H7 (cell line): ENCODE measurements around the gene OMG. TPM values are rescaled to one million over a fixed set of nuclear protein-coding genes. Genes with fewer than 3 reads are reported as not detected.
"Not testable (repeated sequence)": the region's sequence is repeated elsewhere in the genome, so short reads cannot be mapped to it uniquely, and the experiment has no call there.

ENCODE experiments used
- DNase-seq: peaks from one replicate; pipeline ENCODE4 v3.0.0; 2012
- H3K27me3 ChIP-seq: 2 replicates; pipeline ENCODE4 v1.6.0; 2011; ENCODE audit warnings: mild to moderate bottlenecking, low read length; ENCODE audit not compliant: control insufficient read depth, insufficient read depth
- H3K36me3 ChIP-seq: replicated peaks from 2 replicates; pipeline ENCODE4 v1.5.1; 2011; ENCODE audit warnings: low read length; ENCODE audit not compliant: control insufficient read depth, insufficient read depth
- H3K4me3 ChIP-seq: 2 replicates; pipeline ENCODE4 v1.5.1; 2011; ENCODE audit warnings: low read depth, mild to moderate bottlenecking, control low read depth, low read length, moderate library complexity; ENCODE audit not compliant: insufficient read depth
- total RNA-seq: library from RNA; depleted of rRNA; stranded (reverse); fragments of >200 nt; shearing (Covaris generic); gene quantifications from 2 replicates; pipeline ENCODE4 v1.2.3, GENCODE V29; 2014; rRNA removed

Gene OMG
- not detected in 2 replicates for total RNA-seq

DNA sequence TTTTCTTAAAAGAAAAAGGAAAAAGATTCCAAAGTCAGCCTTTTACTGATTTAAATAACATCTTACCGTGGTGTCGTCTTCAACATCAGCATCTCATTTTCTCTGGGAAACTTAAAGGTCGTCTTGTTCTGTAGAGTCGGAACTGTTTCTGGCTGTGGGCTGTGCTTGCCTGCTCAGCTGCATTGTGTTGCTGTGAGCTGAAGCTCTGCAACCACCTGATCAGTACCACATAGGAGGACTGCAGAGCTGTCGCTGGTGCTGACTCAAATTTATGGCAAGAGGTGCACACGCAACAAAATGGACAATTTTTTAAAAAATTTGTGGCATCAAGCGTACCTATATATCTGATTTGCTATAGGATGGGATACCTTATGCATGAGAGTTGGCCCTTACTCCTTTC, at the start of gene OMG:
Gene OMG (minus strand): TSS at position 150 of the 400 bp plus-strand sequence. CDS start 908 bp downstream, outside the sequence.
- no peaks in the 10 kb centered on the region for H3K27me3 ChIP-seq
- no peak within 1 kb of the TSS for H3K4me3 ChIP-seq
- DNase-seq, result no peak
- H3K36me3 ChIP-seq, result no peaks in the 10 kb centered on the region

DNA sequence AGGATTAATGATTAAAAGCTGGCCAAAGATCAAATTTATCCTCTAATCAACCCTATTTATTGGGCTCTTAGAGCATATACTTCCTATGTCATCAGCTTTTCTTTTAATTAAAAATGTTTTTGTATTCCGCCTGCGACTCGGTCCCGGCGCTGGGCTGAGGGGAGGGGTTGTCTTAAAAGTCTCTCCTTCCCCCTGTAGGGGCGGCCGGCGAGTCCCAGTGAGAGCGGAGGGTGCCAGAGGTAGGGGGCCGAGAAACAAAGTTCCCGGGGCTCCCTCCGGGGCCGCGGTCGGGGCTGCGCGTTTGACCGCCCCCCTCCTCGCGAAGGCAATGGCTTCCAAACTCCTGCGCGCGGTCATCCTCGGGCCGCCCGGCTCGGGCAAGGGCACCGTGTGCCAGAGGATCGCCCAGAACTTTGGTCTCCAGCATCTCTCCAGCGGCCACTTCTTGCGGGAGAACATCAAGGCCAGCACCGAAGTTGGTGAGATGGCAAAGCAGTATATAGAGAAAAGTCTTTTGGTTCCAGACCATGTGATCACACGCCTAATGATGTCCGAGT, 48.2 kb upstream of the OMG start:
- not testable (repeated sequence) for H3K27me3 ChIP-seq, DNase-seq, H3K4me3 ChIP-seq, H3K36me3 ChIP-seq

GRCh38 chr17:31339906-31340661, 43.0 kb upstream of the OMG start:
- DNase-seq, result no peak
- Histone ChIP-seq H3K36me3 (peaks cover 1% of the 10 kb centered on the region; the same call in 1 of the 2 replicates), H3K4me3 (no peak overlapping the region), H3K27me3 (no peaks in the 10 kb centered on the region)

- DNase-seq, result no peak
- H3K36me3 ChIP-seq, result peaks cover 3% of the 10 kb centered on the region; the same call in 1 of the 2 replicates
- H3K4me3 ChIP-seq, result no peak overlapping the region
- H3K27me3 ChIP-seq, result no peaks in the 10 kb centered on the region
Measured at GRCh38 chr17:31329221-31329620, 32.2 kb upstream of the OMG start.

DNA sequence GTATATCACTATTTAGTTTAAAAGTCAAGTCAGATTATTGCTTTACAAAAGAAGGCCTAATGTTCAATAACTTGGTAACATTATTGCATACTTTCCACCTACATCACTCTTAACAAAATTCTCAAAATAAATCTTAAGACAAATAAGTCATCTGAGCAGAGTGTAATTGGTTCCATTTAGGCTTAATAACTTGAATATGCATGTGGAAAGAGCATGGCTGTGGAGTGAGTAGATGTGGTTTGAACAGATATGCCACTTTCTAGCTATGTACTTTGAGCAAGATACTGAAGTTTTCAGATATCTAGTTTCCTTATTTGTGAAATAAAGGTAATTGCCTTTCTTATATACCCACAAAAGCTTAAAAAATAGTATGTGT, 31.1 kb upstream of the OMG start:
- no peak overlapping the region for H3K4me3 ChIP-seq

DNA sequence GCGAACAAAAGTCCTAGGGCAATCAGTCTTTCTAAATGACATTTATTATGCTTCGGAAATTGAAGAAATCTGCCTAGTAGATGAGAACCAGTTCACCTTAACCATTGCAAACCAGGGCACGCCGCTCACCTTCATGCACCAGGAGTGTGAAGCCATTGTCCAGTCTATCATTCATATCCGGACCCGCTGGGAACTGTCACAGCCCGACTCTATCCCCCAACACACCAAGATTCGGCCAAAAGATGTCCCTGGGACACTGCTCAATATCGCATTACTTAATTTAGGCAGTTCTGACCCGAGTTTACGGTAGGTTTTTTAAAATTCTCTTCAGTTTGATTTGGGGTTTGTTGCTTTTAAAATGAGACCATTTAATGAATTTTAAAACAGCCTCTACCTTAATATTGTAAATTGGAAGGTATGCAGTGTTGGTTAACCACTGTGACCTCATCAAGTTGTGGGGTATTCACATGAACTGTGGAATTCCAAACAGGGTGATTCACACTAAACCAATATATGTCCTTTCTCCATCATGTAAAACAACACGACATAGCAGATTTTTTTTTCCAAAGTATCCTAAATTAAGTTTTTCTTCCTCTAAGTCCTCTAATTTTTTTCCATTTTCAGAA, 30.6 kb upstream of the OMG start:
- no peaks in the 10 kb centered on the region for H3K27me3 ChIP-seq
- H3K36me3 ChIP-seq, result peaks cover 3% of the 10 kb centered on the region; the same call in 1 of the 2 replicates
- no peak overlapping the region for H3K4me3 ChIP-seq
- DNase-seq, result no peak

More for the DNA sequence above, 31.1 kb upstream of the OMG start:
- DNase-seq, result no peak
- Histone ChIP-seq H3K36me3 (peaks cover 3% of the 10 kb centered on the region; the same call in 1 of the 2 replicates), H3K27me3 (no peaks in the 10 kb centered on the region)

DNA sequence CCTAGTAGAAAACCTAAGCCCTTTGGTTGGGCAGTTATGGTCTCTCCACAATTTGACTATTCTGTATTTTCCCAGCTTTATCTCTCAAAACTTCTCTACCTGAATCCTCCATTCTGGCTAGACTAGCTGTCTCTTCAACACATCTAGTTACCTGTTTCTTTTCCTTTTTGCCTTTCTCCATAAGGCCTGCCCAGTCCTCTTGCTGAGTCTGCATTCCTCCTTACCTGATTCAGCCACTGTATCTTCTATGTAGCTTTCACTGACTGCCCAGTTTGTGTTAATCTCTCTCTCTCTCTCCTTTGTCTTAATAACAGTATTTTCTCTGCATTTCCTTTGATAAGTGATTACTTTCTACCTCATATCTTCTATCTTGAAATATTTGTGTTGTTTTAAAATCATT, 26.5 kb upstream of the OMG start:
- H3K36me3 ChIP-seq, result peaks cover 1% of the 10 kb centered on the region; the same call in 1 of the 2 replicates
- H3K27me3 ChIP-seq, result no peaks in the 10 kb centered on the region
- H3K4me3 ChIP-seq, result no peak overlapping the region
- no peak for DNase-seq

- H3K36me3 ChIP-seq, result no peaks in the 10 kb centered on the region
- no peak overlapping the region for H3K4me3 ChIP-seq
- no peak for DNase-seq
- H3K27me3 ChIP-seq, result no peaks in the 10 kb centered on the region
Measured at GRCh38 chr17:31321966-31322365, 24.9 kb upstream of the OMG start.

GRCh38 chr17:31321481-31321880, 24.4 kb upstream of the OMG start, which contains the start of gene EVI2A:
EVI2A (minus strand) TSS chr17:31321622; CDS start chr17:31319013, 2,609 bp downstream.
- no peaks in the 10 kb centered on the region for H3K27me3 ChIP-seq
- no peak within 1 kb of the TSS for H3K4me3 ChIP-seq
- no peaks in the 10 kb centered on the region for H3K36me3 ChIP-seq
- no peak for DNase-seq

- H3K4me3 ChIP-seq, result no peak overlapping the region
- no peaks in the 10 kb centered on the region for H3K27me3 ChIP-seq
- no peak for DNase-seq
- H3K36me3 ChIP-seq, result no peaks in the 10 kb centered on the region
Measured at GRCh38 chr17:31320791-31321190, 23.8 kb upstream of the OMG start.

DNA sequence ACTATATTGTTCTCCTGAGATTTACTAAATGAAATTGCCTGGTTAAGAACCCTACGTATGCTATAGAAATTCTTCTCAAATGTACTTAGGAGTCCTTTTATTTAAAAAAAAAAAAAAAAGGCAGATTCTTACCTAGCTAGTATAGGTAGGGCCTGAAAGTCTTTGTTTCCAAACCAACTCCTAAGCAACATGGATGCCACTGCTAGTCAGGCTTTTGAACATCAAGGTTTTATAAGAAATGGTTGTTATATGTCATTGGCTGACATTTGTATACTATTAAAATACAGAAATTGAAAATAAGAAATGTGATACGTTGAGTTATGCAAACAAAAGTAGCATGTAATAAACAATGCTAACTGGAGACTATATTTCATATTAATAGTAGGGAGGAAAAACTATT, 23.2 kb upstream of the OMG start:
- H3K36me3 ChIP-seq, result no peaks in the 10 kb centered on the region
- H3K4me3 ChIP-seq, result no peak overlapping the region
- DNase-seq, result no peak
- H3K27me3 ChIP-seq, result no peaks in the 10 kb centered on the region

DNA sequence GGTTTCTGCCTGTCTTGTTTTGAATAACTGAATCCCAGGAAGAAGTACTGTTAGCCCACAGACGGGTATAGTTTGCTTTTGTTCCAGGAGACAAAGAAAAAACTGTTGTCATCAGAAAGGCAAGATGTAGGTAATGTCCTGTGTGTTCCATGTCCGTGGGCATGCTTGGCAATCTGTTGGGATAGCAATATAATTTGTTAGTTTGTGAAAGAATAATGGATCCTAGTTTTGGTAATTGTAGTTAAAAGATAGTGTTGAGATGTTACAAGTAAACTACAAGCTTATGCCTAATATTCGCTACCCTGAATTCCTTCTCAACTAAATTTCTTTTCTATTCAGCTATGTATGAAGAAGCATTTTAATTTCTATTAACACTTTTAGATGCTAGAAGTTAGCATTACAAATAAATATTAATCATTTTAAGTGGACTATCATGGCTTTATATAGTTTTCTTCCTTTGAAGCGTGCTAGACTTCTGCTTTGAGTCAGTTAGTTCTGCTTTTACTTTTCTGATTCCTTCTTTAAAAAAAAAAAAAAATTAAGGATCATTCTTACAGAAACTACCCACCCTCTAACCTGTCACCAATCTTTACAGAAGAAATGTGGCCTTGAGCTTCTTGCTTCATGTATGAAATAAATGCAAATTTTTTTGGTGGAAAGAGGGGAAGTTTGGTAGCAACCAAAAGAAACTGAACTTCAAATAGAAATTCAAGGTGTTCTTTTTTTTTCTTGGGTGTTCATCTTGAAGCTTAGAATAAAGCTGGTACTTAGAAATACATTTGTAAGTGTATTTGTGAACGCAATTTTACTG, 22.0 kb upstream of the OMG start:
- Histone ChIP-seq H3K27me3 (no peaks in the 10 kb centered on the region), H3K4me3 (no peak overlapping the region)

GRCh38 chr17:31318298-31318801, 21.3 kb upstream of the OMG start:
- Histone ChIP-seq H3K36me3 (no peaks in the 10 kb centered on the region), H3K27me3 (no peaks in the 10 kb centered on the region), H3K4me3 (no peak overlapping the region)
- no peak for DNase-seq

More for the DNA sequence above, 22.0 kb upstream of the OMG start:
- H3K36me3 ChIP-seq, result no peaks in the 10 kb centered on the region
- DNase-seq, result no peak

DNA sequence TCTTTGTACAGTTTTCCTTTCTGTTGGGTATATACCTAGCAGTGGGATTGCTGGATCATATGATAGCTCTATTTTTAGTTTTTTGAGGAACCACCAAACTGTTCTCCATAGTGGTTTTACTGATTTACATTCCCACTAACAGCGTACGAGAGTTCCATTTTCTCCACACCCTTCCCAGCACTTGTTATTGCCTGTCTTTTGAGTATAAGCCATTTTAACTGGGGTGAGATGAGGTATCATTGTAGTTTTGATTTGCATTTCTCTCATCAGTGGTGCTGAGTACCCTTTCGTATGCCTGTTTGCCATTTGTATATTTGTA, 17.7 kb upstream of the OMG start:
- Histone ChIP-seq H3K27me3 (no peaks in the 10 kb centered on the region), H3K4me3 (no peak overlapping the region), H3K36me3 (no peaks in the 10 kb centered on the region)
- no peak for DNase-seq
